Measurements from ENCODE around the gene CRAT.
A peak's percentile ranks its signal among the peaks of the same experiment; 100 is the strongest.

The CRAT gene

GRCh38 chr9:129110740-129111527 is at the start of gene CRAT, which contains the start of gene PTPA:
Gene CRAT, minus strand, starts transcription at chr9:129110793. Its CDS starts 284 bp downstream, at chr9:129110509.
Gene PTPA, plus strand, starts transcription at chr9:129111415. Its CDS starts 186 bp downstream, at chr9:129111601.
- Mint-ChIP-seq H3K36me3 (ENCODE audit: low read depth) (no peaks in the 10 kb centered on the region), H3K27ac (peak within 1 kb of the TSS; percentile 87 to 99 (median 96)), H3K27me3 (ENCODE audit: low read depth) (no peaks in the 10 kb centered on the region), H3K4me3 (peak within 1 kb of the TSS; percentile 96 to 98 (median 98)), H3K9me3 (no peaks in the 10 kb centered on the region), H3K4me1 (peaks cover 28% of the 10 kb centered on the region)
- TF ChIP-seq CTCF (IDR thresholded peaks at IDR 0.05; ENCODE audit: unreplicated experiment in 3 of 3): no peak

- Mint-ChIP-seq H3K4me1 (no peaks in the 10 kb centered on the region), H3K9me3 (no peaks in the 10 kb centered on the region), H3K27ac (no peak overlapping the region), H3K36me3 (ENCODE audit: low read depth) (peaks cover 3% of the 10 kb centered on the region), H3K4me3 (no peak overlapping the region), H3K27me3 (ENCODE audit: low read depth) (no peaks in the 10 kb centered on the region)
- TF ChIP-seq CTCF (IDR thresholded peaks at IDR 0.05; ENCODE audit: unreplicated experiment in 3 of 3): no peak
Measured at GRCh38 chr9:129156163-129156562, 45.6 kb upstream of the CRAT start.

- peaks cover 6% of the 10 kb centered on the region for H3K36me3 Mint-ChIP-seq (ENCODE audit: low read depth)
- H3K9me3 Mint-ChIP-seq: no peaks in the 10 kb centered on the region
- H3K4me3 Mint-ChIP-seq: no peak overlapping the region
- H3K4me1 Mint-ChIP-seq: no peaks in the 10 kb centered on the region
- H3K27me3 Mint-ChIP-seq (ENCODE audit: low read depth): no peaks in the 10 kb centered on the region
- no peak overlapping the region for H3K27ac Mint-ChIP-seq
- no peak for TF ChIP-seq CTCF (IDR thresholded peaks at IDR 0.05; ENCODE audit: unreplicated experiment in 3 of 3)
Measured at GRCh38 chr9:129154866-129155477, 44.4 kb upstream of the CRAT start.

- Mint-ChIP-seq H3K9me3 (no peaks in the 10 kb centered on the region), H3K4me1 (peaks cover 12% of the 10 kb centered on the region), H3K4me3 (no peak overlapping the region), H3K27ac (peak overlapping the region; percentile 33 to 51 (median 35)), H3K36me3 (ENCODE audit: low read depth) (peaks cover 18% of the 10 kb centered on the region), H3K27me3 (ENCODE audit: low read depth) (no peaks in the 10 kb centered on the region)
- TF ChIP-seq CTCF (IDR thresholded peaks at IDR 0.05; ENCODE audit: unreplicated experiment in 3 of 3): no peak
Measured at GRCh38 chr9:129151469-129151868, 40.9 kb upstream of the CRAT start.

- H3K4me1 Mint-ChIP-seq: peaks cover 19% of the 10 kb centered on the region
- no peak for TF ChIP-seq CTCF (IDR thresholded peaks at IDR 0.05; ENCODE audit: unreplicated experiment in 3 of 3)
Measured at GRCh38 chr9:129150672-129151211, 40.1 kb upstream of the CRAT start.

More at GRCh38 chr9:129150672-129151211, 40.1 kb upstream of the CRAT start:
- H3K27me3 Mint-ChIP-seq (ENCODE audit: low read depth): no peaks in the 10 kb centered on the region
- peak overlapping the region in 1 of 3 experiments; percentile 33 for H3K27ac Mint-ChIP-seq
- H3K36me3 Mint-ChIP-seq (ENCODE audit: low read depth): peaks cover 18% of the 10 kb centered on the region
- H3K4me3 Mint-ChIP-seq: no peak overlapping the region
- H3K9me3 Mint-ChIP-seq: no peaks in the 10 kb centered on the region

Measured in nephron (organoid).